Activated T-helper 17 cell treated with anti-CD3 and anti-CD28 coated beads, Interleukin-2, amount 50 U/mL, for 72 hours (primary cell): ENCODE results near the gene CIRBP. TPM values are rescaled to one million over a fixed set of nuclear protein-coding genes. Genes with fewer than 3 reads are reported as not detected.
A peak's percentile ranks its signal among the peaks of the same experiment; 100 is the strongest.

Source experiments
- ATAC-seq: fragments of 150-1000 bp; cut with Tn5 transposase; replicated peaks from 2 replicates; pipeline ENCODE4 v1.10.0; 2021; ENCODE audit warnings: mild to moderate bottlenecking, moderate library complexity
- H3K27ac Mint-ChIP-seq: one replicate; pipeline ENCODE4 v1.8.0; 2022; ENCODE audit warnings: mixed read lengths
- H3K27me3 Mint-ChIP-seq: one replicate; pipeline ENCODE4 v1.8.0; 2022; ENCODE audit warnings: mixed read lengths
- H3K36me3 Mint-ChIP-seq: one replicate; pipeline ENCODE4 v1.8.0; 2022; ENCODE audit warnings: low read depth, mild to moderate bottlenecking, mixed read lengths
- H3K4me1 Mint-ChIP-seq: one replicate; pipeline ENCODE4 v1.8.0; 2022; ENCODE audit warnings: mixed read lengths
- H3K4me3 Mint-ChIP-seq: one replicate; pipeline ENCODE4 v1.8.0; 2022; ENCODE audit warnings: mild to moderate bottlenecking, mixed read lengths
- H3K9me3 Mint-ChIP-seq: one replicate; pipeline ENCODE4 v1.8.0; 2022; ENCODE audit warnings: mixed read lengths
- total RNA-seq, 2 donors: library from RNA; stranded (reverse); gene quantifications; one replicate each; pipeline ENCODE4 v1.2.3, GENCODE V29; 2022

The CIRBP gene
- total RNA-seq, 2 donors from 2014 or later = 150 to 172 TPM

DNA sequence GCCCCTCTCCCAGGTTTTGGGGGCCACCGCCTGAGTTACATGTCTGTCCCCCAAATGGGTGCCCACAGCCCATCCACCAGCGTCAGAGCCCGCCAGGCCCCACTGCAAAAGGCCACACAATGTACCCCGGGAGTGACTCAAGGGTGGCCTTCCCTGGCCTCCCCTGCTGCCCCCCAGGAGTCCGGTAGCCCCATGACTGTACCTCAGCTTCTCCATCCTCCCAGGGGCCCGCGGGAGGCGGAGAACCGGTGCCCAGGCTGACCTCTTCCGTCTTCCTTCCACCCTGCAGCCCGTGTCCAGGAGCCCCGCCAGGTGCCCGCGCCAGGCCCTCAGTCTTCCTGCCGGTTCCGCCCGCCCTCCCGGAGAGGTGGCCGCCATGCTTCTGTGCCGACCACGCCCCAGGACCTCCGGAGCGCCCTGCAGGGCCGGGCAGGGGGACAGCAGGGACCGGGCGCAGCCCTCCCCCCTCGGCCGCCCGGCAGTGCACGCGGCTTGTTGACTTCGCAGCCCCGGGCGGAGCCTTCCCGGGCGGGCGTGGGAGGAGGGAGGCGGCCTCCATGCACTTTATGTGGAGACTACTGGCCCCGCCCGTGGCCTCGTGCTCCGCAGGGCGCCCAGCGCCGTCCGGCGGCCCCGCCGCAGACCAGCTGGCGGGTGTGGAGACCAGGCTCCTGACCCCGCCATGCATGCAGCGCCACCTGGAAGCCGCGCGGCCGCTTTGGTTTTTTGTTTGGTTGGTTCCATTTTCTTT, 41.7 kb upstream of the CIRBP start:
- Mint-ChIP-seq H3K4me1 (no peaks in the 10 kb centered on the region), H3K36me3 (peaks cover 5% of the 10 kb centered on the region), H3K27ac (no peak overlapping the region), H3K27me3 (no peaks in the 10 kb centered on the region), H3K4me3 (no peak overlapping the region), H3K9me3 (no peaks in the 10 kb centered on the region)
- ATAC-seq = no peak

DNA sequence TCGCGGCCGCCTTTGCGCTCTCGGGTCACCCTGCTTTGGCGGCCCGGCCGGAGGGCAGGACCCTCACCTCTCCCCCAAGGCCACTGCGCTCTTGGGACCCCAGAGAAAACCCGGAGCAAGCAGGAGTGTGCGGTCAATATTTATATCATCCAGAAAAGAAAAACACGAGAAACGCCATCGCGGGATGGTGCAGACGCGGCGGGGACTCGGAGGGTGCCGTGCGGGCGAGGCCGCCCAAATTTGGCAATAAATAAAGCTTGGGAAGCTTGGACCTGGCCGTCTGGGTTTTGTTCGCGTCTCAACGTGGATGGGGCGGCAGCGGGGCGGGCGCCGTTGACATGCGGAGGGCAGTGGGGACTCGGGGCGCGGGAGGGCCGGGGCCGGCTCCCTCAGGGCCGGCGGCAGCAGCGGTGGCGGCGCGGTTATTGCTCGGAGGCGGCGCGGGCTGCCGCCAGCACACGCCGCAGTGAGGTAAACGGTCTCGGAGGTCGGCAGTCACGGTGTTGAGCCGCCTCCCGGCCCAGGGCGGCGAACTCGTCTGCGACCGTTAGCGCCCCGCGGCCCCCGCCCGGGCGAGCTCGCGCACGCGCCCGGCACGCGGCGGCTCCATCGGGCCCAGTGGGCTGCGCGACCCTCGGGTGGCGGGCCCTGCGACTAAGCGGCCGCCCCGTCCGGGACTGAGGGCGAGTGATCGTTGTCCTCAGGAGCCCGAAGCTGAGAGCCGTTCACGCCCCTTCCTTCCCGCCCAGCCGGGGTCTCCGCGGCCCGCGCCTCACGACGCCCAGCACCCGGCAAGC, 40.8 kb upstream of the CIRBP start:
- H3K4me1 Mint-ChIP-seq = no peaks in the 10 kb centered on the region
- H3K36me3 Mint-ChIP-seq = peaks cover 5% of the 10 kb centered on the region
- no peak overlapping the region for H3K27ac Mint-ChIP-seq
- no peaks in the 10 kb centered on the region for H3K9me3 Mint-ChIP-seq
- H3K4me3 Mint-ChIP-seq = no peak overlapping the region
- ATAC-seq = no peak
- no peaks in the 10 kb centered on the region for H3K27me3 Mint-ChIP-seq

DNA sequence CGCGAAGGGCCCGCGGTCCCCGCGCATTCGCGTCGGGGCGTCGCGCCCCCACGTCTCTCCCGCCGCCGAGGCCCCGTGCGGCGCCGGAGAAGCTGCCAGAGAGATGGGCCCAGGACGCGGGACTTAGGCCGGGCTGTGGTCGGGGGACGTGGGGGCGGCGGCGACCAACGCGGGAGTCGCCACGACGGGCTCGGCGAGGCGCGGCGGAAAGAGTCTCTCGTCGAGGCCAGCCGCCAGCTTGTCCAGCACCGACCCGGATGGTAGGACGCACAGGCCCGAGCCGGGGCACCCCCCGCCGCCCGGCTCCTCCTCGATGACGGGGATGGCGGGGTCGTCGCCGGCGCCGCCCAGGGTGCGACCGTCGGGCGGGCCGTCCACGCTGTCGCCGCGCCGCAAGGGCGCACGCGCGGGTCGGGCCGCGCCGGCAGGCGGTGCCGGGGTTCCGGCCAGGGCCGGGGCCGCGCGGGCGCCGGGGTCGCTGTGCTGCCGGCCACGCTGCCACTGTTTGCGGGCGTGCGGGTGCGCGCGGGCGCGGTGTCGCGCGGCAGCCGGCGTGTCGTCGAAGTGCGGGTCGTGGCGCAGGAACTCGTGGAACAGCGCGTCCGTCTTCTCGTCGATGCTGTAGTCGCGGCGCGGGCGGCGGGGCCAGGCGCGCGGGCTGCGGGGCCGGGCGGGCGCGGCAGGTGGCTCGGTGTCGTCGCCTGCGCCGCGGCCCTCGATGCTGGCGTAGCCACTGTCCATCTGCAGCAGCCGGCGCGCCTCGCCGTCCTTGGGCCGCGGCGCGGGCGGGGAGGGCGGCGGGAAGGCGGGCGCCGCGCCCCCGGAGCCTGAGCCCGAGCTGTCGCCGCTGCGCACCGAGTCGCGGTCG, 39.8 kb upstream of the CIRBP start:
- H3K27me3 Mint-ChIP-seq = no peaks in the 10 kb centered on the region
- no peak overlapping the region for H3K27ac Mint-ChIP-seq
- no peak for ATAC-seq
- no peak overlapping the region for H3K4me3 Mint-ChIP-seq
- H3K36me3 Mint-ChIP-seq = peaks cover 5% of the 10 kb centered on the region
- no peaks in the 10 kb centered on the region for H3K9me3 Mint-ChIP-seq
- no peaks in the 10 kb centered on the region for H3K4me1 Mint-ChIP-seq

DNA sequence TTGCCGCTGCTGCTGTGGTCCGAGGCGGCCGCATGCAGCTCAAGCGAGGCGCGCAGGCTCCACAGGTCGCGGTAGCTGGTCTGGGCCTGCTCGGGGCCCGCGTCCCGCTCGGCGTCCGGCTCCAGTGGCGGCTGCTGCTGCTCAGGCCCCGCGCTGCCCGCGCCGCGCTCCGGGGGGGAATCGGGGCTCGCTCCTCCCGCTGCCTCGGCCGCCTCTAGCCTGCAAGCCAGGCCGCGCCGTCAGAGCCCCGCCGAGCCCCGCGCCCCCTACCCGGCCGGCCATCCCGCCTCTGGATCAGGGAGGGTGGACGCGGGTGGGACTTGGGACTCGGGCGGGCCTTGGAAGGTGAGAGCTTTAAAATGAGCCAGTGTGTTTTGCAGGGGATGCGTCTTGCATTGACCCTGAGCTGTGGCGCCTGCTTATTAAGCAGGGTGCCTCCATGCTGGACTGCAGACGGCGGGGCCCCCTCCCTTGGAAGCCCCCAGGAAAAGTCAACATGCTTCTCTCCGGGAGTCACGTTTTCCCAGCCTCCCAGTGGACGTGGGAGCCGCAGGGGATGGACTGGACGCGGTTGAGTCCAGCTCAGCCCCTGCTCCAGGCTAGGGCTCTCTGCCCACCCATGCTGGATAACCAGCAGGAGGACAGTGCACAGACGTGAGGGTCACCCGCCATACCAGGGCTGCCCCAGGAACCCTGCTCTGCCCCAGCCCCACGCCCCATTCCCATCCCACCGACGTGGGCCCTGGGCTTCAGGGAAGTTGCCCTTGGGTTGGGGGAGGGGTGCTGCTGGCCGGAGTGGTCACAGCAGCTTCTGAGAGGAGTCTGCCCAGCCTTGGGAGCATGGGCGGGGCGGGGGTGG, 39.0 kb upstream of the CIRBP start:
- no peaks in the 10 kb centered on the region for H3K9me3 Mint-ChIP-seq
- H3K27ac Mint-ChIP-seq = no peak overlapping the region
- no peaks in the 10 kb centered on the region for H3K27me3 Mint-ChIP-seq
- no peak overlapping the region for H3K4me3 Mint-ChIP-seq
- no peaks in the 10 kb centered on the region for H3K4me1 Mint-ChIP-seq
- no peak for ATAC-seq
- peaks cover 5% of the 10 kb centered on the region for H3K36me3 Mint-ChIP-seq

DNA sequence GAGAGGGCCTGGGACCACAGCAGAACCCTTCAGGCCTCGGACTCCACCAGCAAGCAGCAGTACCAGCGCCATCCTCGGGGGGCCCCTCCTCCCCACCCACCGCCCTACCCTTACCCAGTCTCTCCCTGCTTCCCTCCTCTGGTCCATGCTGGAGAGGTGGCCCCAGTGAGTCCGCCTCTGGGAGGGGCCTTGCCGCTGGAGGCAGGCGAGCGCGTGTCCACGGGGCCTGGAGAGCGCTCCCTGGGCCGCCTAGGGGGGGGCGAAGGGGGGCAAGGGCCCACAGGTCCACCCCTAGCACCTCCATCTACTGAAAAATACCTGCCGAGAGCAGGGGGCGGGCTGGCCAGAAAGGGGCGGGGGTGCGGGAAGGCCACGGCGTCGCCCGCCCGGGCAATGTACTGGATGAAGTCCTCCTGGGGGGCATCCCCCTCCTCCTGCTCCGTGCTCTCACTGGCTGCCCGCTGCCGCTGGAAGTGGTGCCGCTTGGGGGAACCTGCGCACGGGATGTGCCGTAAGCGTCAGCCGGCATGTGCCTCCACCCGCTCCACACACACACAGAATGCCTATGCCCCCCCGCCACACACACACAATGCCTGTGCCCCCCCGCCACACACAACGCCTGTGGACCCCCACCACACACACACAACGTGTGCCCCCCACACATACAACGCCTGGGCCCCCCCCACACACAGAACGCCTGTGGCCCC, 38.2 kb upstream of the CIRBP start:
- Mint-ChIP-seq H3K27me3 (no peaks in the 10 kb centered on the region), H3K4me3 (no peak overlapping the region), H3K9me3 (no peaks in the 10 kb centered on the region), H3K36me3 (peaks cover 5% of the 10 kb centered on the region), H3K27ac (no peak overlapping the region), H3K4me1 (no peaks in the 10 kb centered on the region)
- ATAC-seq = no peak

DNA sequence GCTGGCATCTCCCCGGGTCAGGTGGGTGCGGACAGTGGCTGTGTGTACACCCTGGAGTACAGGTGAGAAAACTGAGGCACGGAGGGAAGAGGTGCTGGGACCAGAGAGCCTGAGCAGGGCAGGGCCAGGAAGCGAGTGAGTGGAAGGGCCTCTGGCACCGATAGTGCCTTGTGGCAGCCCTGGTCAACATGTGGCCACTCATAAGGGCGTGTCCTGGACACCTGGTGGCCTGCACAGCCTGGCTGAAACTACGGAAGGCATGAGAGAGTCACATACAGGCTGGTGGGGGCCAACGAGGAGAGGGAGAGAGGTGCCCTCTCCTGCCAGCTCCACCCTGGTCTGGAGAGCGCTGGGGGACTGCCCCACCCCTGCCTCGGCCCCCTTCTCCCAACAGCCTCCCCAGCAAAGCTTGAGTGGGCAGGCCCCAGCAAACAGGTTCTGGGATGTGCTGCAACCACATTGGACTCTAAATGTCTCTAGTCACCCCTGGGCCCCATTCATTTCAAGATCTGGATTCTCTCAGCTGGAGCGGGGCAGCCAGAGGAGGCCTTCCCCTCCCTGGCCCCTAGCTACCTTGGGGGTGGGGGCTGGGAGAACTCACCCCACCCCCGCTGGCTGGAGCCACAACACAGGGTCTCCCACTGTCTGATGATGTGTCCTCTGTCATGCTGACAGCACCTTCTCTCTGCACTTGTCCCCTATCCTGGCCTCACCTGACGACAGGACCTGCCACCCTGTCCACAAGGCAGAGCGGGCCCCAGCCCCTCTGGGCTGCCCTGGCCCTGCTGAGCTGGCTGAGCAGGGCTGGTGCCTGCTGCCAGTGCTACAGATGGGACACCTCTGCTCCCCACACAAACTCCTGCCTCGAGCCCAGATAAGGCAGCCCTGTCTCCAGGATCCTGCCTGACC, 37.1 kb upstream of the CIRBP start:
- H3K27ac Mint-ChIP-seq = no peak overlapping the region

DNA sequence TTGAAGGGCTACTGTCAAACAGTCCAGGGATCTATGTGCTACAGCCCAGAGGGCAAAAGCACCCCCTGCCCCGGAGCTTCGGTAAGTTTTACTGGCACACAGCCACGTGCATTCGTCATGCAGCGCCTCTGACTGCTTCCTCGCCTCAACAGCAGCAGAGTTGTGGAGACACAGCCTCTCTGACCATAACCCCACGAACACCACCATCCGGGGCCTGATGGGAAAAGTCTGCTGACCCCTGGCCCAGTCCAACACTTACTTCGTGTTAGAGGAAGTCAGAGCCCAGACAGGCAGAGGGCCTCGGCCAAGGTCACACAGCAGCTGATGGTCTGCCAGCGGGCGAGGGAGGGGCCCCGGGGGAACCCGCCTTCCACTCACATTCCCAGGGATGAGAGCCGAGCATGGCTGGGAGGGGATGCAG, 36.5 kb upstream of the CIRBP start:
- Mint-ChIP-seq H3K4me3 (no peak overlapping the region), H3K9me3 (no peaks in the 10 kb centered on the region), H3K27ac (no peak overlapping the region), H3K27me3 (no peaks in the 10 kb centered on the region), H3K4me1 (no peaks in the 10 kb centered on the region), H3K36me3 (no peaks in the 10 kb centered on the region)
- no peak for ATAC-seq

More for the DNA sequence above, 37.1 kb upstream of the CIRBP start:
- H3K36me3 Mint-ChIP-seq = peaks cover 4% of the 10 kb centered on the region
- no peaks in the 10 kb centered on the region for H3K27me3 Mint-ChIP-seq
- H3K4me3 Mint-ChIP-seq = no peak overlapping the region
- no peak for ATAC-seq
- H3K4me1 Mint-ChIP-seq = no peaks in the 10 kb centered on the region
- H3K9me3 Mint-ChIP-seq = no peaks in the 10 kb centered on the region

DNA sequence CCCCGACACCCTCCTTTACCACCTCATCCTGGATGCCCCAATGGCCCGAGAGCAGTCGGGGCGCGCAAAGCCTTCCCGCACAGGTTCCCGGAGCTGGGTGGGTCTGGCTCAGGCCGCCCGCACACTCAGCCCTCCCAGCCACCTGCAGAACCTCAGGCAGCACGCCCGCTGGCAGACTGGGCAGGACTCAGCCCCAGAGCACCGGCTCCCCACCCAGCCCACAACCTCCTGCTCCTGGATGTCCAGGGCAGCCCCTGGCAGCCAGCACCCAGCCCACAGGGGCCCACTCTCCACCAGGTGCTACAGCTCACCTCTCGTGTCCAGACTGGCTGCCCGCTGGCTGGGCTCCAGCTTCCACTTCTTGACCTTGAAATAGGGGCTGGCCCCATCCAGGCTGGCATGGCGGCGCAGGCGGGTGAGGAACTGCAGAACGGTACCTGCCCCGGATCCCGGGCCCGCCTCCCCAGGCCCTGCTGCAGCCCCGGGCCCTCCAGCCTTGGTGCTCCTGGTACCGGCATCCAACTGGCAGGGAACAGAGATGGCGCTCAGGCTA, 35.9 kb upstream of the CIRBP start:
- Mint-ChIP-seq H3K4me3 (no peak overlapping the region), H3K36me3 (no peaks in the 10 kb centered on the region), H3K27me3 (no peaks in the 10 kb centered on the region), H3K27ac (no peak overlapping the region), H3K4me1 (no peaks in the 10 kb centered on the region), H3K9me3 (no peaks in the 10 kb centered on the region)
- no peak for ATAC-seq

DNA sequence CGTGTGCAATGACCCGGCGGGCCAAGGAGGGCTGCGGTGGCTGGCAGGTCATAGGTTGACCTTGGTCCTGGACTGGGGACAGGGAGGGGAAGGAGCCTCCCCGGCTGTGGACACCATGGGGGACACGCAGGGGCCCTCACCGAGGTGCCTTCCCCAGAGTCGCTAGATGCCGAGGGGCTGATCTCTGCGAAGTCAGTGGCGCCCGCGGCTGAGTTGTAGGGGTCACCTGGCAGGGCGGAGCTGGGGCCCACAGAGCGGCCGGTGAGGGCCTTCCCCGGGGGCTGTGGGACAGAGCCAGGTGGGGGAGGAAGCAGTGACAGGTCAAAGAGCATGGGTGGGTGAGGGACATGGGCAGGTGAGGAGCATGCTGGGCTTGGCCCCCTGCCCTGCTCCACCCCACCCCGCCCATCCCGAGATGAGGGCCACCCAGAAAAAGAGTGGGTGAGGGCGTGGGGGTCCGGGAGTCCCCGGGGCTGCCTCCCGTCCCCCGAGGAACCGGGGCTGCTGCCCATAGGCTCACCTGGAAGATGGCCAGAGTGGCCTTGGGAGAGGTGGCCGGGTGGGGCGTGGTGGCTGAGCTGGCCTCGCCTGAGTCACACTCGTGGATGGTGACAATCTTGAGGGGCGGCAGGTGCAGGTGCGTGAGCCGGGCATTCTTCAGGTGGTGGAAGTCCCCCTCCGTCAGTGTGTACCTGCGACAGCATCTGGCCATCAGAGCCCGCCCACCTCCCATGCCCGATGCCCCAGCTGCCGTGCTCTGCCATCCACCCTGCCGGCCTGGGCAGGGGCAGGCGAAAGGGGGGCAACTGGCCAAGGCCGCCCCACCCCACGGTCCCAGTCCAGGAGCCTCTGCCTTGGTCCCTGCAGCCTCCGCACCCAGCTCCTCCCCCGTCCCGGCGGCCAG, 34.8 kb upstream of the CIRBP start:
- H3K4me3 Mint-ChIP-seq = no peak overlapping the region
- peaks cover 6% of the 10 kb centered on the region for H3K4me1 Mint-ChIP-seq
- H3K27me3 Mint-ChIP-seq = peaks cover 5% of the 10 kb centered on the region
- ATAC-seq = no peak
- H3K27ac Mint-ChIP-seq = no peak overlapping the region
- no peaks in the 10 kb centered on the region for H3K9me3 Mint-ChIP-seq
- peaks cover 6% of the 10 kb centered on the region for H3K36me3 Mint-ChIP-seq

DNA sequence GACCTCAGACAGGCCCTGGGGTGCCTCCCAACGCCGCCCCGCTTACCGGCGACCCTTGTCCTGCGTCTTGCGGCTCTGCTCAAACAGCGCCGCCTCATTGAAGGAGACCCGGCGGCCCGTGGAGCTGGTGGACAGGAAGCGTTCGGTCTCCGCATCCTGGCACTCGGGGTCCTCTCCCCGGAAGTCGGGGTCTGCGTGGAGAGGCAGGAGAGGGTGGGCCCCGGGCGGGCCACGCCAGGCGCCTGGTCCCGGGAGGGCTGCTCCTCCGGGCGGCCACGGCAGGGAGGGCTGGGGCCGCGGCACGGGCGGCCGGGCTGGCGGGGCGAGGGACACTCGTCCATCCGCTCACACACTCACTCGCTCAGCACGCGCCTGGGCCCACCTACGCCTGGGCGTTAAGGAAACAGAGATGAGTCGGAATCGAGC, 34.2 kb upstream of the CIRBP start:
- peaks cover 5% of the 10 kb centered on the region for H3K27me3 Mint-ChIP-seq
- H3K9me3 Mint-ChIP-seq = no peaks in the 10 kb centered on the region
- H3K4me1 Mint-ChIP-seq = peaks cover 6% of the 10 kb centered on the region
- no peak overlapping the region for H3K4me3 Mint-ChIP-seq
- H3K27ac Mint-ChIP-seq = no peak overlapping the region
- peaks cover 6% of the 10 kb centered on the region for H3K36me3 Mint-ChIP-seq
- no peak for ATAC-seq

DNA sequence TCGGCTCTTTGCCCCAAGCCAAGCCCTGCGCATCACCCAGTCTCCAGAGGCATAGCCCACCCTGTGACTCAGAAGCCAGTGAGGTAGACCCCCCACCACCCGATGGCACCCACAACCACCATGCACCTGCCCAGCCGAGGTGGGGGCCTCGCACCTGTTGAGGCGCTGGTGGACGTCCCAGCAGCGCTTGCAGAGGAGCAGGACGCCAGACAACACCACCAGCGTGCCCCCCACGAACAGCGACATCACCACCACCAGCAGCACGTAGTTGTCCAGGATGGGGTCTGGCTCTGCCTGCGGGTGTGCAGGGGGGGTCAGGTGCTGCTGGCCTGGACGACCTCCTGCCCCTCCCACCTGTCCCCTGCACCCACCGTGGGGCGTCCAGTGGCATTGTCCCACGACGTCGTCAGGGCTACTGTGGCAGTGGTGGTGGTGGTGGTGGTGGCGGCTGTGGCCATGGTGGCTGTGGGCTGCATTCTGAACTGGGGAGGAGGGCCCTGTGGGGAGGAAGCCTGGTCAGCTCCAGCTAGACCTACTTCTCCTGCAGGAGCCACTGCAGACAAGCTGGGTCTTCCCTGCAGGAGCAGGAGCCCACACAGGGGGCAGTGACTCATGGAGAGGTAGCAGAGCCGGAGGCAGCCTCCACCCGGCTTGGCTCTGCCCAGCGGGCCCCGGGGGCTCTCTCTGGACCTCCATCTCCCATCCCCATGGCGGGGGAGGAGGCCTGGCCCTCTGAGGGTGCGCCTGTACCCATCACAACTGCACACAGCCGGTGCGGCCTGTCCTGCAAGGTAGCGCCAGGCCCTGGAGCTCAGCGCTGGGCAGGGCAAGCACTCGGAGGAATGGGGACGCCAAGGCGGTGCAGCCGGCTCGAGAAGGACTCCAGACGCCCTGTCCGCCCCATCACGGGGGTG, 33.2 kb upstream of the CIRBP start:
- ATAC-seq = no peak
- peaks cover 5% of the 10 kb centered on the region for H3K27me3 Mint-ChIP-seq
- H3K27ac Mint-ChIP-seq = no peak overlapping the region
- H3K4me3 Mint-ChIP-seq = peak overlapping the region; percentile 19
- peaks cover 6% of the 10 kb centered on the region for H3K36me3 Mint-ChIP-seq
- no peaks in the 10 kb centered on the region for H3K9me3 Mint-ChIP-seq
- H3K4me1 Mint-ChIP-seq = peaks cover 6% of the 10 kb centered on the region
